ENCODE data around the gene ZFP36L1. TPM values are rescaled to one million over a fixed set of nuclear protein-coding genes. Genes with fewer than 3 reads are reported as not detected.
A peak's percentile ranks its signal among the peaks of the same experiment; 100 is the strongest.

Gene ZFP36L1
- total and polyA plus RNA-seq, 9 of the 15 experiments (the other 6 are each of a cell fraction or from before 2014, with no cell fraction given) = 1.3 to 26.6 (median 3.7) TPM

GRCh38 chr14:68749487-68750475 lies 43.1 kb downstream of the ZFP36L1 start (continued):
- TF ChIP-seq MLX (CRISPR knock-in tag; conservative IDR thresholded peaks at IDR 0.05) (no peak), USF2 (CRISPR knock-in tag; IDR thresholded peaks at IDR 0.05) (no peak), ZNF551 (CRISPR knock-in tag; IDR thresholded peaks at IDR 0.05) (no peak), HIVEP1 (CRISPR knock-in tag; IDR thresholded peaks at IDR 0.05) (no peak), CC2D1A (IDR thresholded peaks at IDR 0.05) (no peak), GTF2B (IDR thresholded peaks at IDR 0.05; ENCODE audit: extremely low read depth, insufficient read length) (no peak), ZNF280B (CRISPR knock-in tag; IDR thresholded peaks at IDR 0.05) (no peak), CBFB (CRISPR knock-in tag; IDR thresholded peaks at IDR 0.05) (no peak), ZNF584 (CRISPR knock-in tag; IDR thresholded peaks at IDR 0.05; ENCODE audit: low read depth) (peak; percentile 72; the same call in 1 of the 2 replicates), MEF2A (IDR thresholded peaks at IDR 0.05; ENCODE audit: control insufficient read depth, low read depth, low read length) (no peak), TEAD2 (tag; IDR thresholded peaks at IDR 0.05) (no peak), NFYB (IDR thresholded peaks at IDR 0.05; ENCODE audit: extremely low read depth, insufficient read length) (no peak), PKNOX1 (IDR thresholded peaks at IDR 0.05) (peak; percentile 63), ZNF316 (IDR thresholded peaks at IDR 0.05) (no peak)
